Stimulated activated CD4-positive, alpha-beta T cell treated with anti-CD3 and anti-CD28 coated beads, Interleukin-12 subunit alpha, Interleukin-12 subunit beta, amount 100 ng/mL, for 24 hours (primary cell): Measurements from ENCODE around the gene HCAR3.
A peak's percentile ranks its signal among the peaks of the same experiment; 100 is the strongest.
"Not testable (repeated sequence)": the region's sequence is repeated elsewhere in the genome, so short reads cannot be mapped to it uniquely, and the experiment has no call there.

Experiments
- DNase-seq, 2 experiments: peaks; one replicate each; pipeline ENCODE4 v3.0.0-alpha.2; 2020; ENCODE audit warnings: low read depth in 2 of 2

The HCAR3 gene

DNA sequence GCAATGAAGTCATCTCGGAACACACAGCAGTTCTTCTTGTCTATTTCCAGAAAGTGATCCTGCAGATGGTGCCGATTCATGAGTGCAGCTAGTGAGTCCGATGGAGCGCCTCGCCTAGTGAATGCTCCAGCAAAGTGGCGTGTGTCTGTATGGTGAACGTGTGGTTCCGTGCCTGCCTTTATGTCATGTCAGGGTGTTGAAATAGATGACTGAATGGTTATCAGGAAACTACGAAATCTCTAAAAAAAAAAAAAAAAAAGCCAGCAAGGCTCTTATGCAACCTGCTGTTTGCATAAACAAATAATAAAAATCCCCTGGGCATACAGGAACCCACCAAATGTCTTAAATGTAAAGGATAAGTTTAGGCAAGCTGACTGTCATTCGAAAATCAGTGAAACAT is at the start of gene HCAR3:
Gene HCAR3 (minus strand): TSS at position 154 of the 400 bp plus-strand sequence. CDS start 74 bp downstream, at position 80.
- DNase-seq = not testable (repeated sequence)

GRCh38 chr12:122757568-122757967 is 41.0 kb upstream of the HCAR3 start:
- DNase-seq = no peak

DNA sequence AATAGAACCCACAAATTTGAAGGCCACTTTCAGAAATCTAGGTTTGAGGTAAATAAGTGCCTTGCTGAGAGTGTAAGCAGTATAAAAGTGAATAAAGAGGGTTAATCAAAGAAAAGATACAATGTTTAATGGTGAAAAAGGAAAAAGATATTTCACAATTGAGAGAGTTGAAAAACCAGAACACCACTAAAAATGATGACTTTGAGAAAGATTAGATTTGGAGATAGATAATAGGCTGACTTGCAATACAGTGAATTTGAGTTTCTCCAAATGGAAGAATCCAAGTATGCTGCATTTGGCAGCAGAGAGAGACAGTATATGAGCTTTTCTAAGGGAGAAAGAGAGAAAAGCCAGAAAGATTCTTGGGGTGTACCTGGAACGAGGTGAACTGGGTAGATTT is 38.2 kb upstream of the HCAR3 start:
- no peak for DNase-seq

- no peak for DNase-seq
These were observed 36.7 kb upstream of the HCAR3 start for GRCh38 chr12:122753319-122753650.

GRCh38 chr12:122752464-122753318 is 36.1 kb upstream of the HCAR3 start, which contains the start of gene DENR:
Gene DENR, plus strand, starts transcription at chr12:122752824. Its CDS starts 878 bp downstream, at chr12:122753702.
- DNase-seq = peak; percentile 98 to 99

- DNase-seq = not testable (repeated sequence)
These were observed 34.3 kb upstream of the HCAR3 start for GRCh38 chr12:122750781-122751515.

GRCh38 chr12:122749569-122750332 is 33.1 kb upstream of the HCAR3 start:
- DNase-seq = no peak

DNA sequence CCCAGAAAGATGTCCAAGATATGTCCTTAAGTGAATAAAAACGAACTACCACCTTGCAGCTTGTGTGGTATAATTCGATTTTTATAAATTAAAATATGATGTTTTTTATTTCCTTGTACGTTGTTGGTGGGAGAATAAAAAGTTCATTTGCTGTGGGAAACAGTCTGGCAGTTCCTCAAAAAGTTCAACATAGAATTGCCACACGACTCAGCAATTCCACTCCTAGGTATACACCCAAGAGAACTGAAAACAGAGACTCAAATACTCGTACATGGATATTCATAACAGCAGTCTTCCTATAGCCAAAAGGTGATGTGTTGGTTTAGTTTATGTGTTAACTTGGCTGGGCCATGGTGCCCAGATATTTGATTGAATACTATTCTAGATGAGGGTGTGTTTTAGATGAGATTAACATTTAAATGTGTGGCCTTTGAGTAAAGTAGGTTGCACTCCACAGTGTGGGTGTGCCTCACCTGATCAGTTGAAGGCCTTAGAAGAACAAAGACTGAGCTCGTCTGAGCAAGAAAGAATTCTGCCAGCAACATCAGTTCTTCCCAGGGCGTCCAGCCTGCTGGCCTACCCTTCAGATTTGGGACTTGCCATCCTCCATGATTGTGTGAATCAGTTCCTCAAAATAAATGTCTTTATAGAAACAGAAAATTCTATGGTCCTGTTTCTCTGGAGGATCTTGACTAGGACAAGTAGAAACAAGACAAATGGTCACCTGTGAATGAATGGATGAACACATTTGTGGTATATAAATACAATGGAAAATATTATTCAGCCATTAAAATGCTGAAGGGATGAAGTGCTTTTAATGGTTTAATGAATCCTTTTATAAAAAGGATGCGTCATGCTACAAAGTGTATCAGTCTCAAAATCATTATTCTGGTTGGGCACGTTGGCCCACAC is 30.9 kb upstream of the HCAR3 start:
- no peak for DNase-seq

GRCh38 chr12:122743895-122744525 is 27.4 kb upstream of the HCAR3 start:
- DNase-seq = no peak

DNA sequence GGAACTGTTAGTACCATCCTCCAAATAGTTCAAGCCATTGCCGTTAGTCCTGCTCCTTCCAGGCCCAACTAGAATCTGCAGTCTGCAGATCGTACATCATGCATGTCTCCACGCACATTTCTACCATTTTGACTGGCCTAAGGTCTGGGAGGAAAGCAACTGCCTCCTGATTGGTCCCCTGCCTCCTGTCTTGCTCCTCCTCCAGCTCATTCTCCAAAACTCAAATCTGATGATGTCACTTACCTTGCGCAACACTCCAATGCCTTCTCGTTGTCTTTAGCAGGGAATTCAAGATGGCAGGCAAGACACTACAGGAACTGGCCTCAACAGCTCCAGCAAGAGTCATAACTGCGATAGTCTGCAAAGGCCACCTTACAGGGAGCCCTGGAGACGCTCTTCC is 23.7 kb upstream of the HCAR3 start:
- DNase-seq = no peak

GRCh38 chr12:122738571-122738970 is 22.0 kb upstream of the HCAR3 start:
- DNase-seq = no peak

DNA sequence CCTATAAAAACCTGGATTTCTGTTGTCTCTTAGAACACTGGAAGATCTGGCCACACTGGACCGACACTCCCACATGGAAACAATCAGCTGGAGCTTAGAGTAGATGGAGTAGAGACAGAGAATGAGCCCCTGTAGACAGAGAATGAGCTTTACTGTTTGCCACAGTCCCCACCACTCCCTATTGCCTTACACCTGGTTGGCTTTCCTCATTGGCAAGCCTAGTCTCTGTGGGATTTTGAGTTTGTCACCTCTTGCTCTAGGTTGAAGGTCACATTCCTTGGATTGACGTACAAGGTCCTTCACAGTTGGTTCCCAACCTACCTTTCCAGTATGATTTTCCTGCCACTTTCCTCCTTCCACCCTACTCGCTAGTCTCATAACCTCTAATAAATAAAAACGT is 16.0 kb upstream of the HCAR3 start:
- DNase-seq = no peak

DNA sequence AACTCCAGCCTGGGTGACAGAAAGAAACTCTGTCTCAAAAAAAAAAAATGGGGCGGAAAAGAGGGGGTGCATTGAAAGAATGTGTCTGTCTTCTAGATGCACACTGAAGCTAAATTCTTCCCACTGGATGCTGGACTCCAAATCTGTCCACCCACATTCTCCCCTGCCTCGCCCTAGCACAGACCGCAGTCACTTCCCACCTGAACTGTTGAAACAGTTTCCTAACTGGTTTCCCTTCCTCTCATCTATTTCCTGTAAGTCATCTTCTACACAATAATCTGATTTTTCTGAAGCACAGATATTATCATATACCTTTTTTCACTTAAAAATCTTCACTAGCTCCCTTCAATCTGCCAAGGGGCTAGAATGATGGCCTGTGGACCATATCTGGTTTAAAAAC is 15.6 kb upstream of the HCAR3 start:
- no peak for DNase-seq

DNA sequence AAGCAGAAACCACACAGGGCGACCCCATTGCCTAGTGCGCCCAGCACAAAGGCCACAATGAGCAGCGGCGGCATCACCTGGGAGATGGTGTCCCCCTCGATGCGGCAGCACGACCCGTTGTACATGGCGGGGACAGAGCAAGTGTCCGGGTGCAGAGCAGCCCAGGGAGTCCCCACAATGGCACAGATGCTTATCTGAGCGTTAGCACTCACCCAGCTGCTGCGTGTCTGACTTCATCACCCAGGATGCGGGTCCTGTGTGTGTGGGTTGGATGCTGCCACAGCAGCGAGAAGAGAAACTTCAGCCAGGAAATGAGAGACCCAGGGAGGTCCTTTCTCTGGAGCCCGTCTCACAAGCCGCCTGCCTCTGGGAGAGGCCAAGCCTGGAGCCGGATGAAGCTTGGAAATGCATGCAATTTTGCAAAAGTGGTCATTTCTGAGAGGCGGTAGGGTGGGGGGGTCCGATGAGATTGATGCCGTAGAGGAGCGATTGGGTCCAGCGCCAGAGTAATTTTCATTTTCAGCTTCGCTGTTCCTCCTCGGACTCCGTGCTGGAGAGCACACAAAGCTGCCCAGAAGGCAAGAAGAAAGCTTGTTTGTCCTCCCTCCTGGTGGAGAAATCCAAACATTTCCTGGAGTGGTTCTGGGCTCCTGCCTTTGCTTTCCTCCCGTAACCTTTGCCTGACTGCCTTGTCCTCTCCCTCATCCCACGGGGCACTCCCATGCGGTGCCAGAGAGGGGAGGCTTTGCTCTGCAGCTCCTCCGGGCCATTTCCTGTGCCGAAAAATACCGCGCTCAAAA is 13.8 kb upstream of the HCAR3 start, which contains the start of gene HCAR1:
Gene HCAR1 (minus strand): TSS at position 630 of the 800 bp plus-strand sequence. CDS start 505 bp downstream, at position 125.
- DNase-seq = peak in 1 of 2 experiments; percentile 54

DNA sequence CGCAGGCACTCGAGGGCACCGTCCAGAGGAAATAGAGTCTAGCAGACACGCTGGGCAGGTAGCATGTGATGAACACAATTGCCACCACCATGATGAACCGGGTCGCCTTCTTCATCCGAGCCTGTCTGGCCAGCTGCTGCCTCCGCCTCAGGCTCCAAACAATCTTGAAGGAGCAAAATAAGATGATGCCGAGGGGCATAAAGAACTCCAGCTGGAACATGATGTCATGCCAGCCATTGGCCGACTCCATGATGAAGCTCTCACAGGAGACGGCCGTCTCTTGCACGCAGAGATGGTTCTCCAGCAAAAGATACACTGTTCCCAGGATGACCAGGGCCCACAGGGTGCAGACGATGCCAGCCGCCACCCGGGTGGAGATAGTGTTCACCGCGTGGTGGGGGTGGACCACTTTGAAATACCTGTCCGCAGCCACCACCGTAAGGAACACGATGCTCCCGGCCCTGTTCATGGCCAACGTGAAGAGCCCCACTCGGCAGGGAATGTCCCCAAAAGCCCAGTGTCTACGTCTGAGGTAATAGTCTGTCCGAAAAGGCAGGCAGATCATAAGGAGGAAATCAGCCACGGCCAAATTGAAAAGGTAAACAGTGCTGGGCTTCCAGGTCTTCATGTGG is 13.1 kb upstream of the HCAR3 start:
- DNase-seq = no peak

DNA sequence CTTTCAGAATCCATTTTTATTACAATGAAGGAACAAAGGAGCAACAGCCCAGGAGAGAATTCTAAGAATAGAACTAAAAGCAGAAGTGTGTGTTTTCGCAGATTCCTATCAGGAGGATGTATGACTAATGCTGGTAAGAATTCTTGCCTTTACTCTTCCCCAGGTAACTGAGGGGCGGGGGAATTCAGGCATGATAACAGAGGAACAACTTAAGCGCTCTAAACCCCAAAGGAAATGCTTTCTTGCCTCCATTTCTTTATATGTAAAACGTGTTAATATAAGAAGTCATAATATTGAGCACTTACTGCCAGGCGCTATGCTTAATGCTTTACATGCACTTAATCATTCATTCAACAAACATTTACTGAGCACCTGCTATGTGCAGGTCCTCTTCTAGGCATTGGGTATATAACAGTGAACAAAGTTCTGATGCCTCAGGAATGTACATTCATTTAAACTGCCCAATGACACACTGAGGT is 9.5 kb upstream of the HCAR3 start:
- DNase-seq = no peak

DNA sequence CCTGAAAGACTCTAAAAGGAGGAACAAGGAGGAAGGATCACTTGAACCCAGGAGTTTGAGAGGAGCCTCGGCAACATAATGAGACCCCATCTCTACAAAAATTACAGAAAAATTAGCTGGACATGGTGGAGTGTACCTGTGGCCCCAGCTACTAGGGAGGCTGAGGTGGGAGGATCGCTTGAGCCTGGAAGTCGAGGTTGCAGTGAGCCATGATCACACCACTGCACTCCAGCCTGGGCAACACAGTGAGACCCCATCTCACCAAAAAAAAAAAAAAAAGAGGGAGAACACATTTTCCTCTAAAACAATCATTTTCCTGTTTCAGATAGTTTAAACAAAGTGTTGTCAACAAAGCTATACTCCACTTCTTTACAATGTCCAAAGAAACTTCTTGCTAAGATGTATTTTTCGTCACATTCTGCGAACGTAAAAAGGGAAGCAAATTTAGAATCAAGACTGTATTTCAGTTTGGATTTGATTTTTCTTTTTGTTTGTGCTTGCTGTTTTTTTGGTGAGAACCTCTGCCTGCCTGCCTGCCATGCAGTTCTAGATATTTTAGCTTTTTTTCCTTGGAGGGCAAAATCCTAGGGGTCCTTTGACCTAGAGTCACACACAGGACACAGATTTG is 9.0 kb upstream of the HCAR3 start:
- DNase-seq = no peak

GRCh38 chr12:122724641-122725243 is 8.1 kb upstream of the HCAR3 start:
- no peak for DNase-seq
